Measurements from ENCODE around the gene CCDC177. TPM values are rescaled to one million over a fixed set of nuclear protein-coding genes. Genes with fewer than 3 reads are reported as not detected.

CCDC177 gene
- polyA plus RNA-seq, 3 donors: not detected

DNA sequence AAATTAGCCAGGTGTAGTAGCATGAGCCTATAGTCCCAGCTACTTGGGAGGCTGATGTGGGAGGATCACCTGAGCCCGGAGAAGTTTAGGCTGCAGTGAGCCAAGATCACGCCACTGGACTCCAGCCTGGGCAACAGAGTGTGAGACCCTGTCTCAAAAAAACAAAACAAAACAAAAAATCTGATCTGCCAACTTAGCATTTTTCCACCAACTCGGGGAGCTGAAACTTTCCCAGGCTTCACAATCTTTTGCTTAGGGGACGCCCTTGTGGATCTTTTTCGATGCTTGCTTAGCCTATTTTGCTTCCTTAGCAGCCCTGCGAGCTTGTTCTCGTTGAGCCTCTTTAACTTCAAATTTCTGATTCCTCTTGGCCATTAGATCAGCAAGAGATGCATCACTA is 13.8 kb downstream of the CCDC177 start:
- no peak overlapping the region for H3K27ac Mint-ChIP-seq
- H3K36me3 Mint-ChIP-seq: no peaks in the 10 kb centered on the region
- TF ChIP-seq, protein P1, sequence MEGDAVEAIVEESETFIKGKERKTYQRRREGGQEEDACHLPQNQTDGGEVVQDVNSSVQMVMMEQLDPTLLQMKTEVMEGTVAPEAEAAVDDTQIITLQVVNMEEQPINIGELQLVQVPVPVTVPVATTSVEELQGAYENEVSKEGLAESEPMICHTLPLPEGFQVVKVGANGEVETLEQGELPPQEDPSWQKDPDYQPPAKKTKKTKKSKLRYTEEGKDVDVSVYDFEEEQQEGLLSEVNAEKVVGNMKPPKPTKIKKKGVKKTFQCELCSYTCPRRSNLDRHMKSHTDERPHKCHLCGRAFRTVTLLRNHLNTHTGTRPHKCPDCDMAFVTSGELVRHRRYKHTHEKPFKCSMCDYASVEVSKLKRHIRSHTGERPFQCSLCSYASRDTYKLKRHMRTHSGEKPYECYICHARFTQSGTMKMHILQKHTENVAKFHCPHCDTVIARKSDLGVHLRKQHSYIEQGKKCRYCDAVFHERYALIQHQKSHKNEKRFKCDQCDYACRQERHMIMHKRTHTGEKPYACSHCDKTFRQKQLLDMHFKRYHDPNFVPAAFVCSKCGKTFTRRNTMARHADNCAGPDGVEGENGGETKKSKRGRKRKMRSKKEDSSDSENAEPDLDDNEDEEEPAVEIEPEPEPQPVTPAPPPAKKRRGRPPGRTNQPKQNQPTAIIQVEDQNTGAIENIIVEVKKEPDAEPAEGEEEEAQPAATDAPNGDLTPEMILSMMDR (IDR thresholded peaks at IDR 0.05): no peak
- Histone ChIP-seq H4K20me1 (ENCODE audit: insufficient read depth, low read length) (no peaks in the 10 kb centered on the region), H3K4me3 (replicated peaks in 1 of 3; ENCODE audit: low read depth in 2 of 3, low read length in 3 of 3) (no peak overlapping the region), H3K9me3 (replicated peaks in 1 of 2; ENCODE audit: control insufficient read depth in 1 of 2, insufficient read depth in 1 of 2, low read length in 2 of 2) (no peaks in the 10 kb centered on the region), H3K36me3 (replicated peaks in 1 of 2; ENCODE audit: control insufficient read depth in 1 of 2, insufficient read depth in 2 of 2, low read length in 2 of 2) (no peaks in the 10 kb centered on the region), H2AFZ (ENCODE audit: insufficient read depth, low read depth, low read length, poor library complexity, severe bottlenecking) (no peak overlapping the region), H3K79me2 (ENCODE audit: insufficient read depth, low read length) (no peaks in the 10 kb centered on the region), H3K4me2 (replicated peaks; ENCODE audit: extremely low read depth, low read length, poor library complexity, severe bottlenecking) (no peak overlapping the region), H3K4me1 (ENCODE audit: control insufficient read depth in 1 of 2, insufficient read depth in 2 of 2, low read length in 2 of 2) (no peaks in the 10 kb centered on the region), H3K27me3 (ENCODE audit: control insufficient read depth in 2 of 2, insufficient read depth in 2 of 2, low read length in 2 of 2) (peaks cover 25 to 40% of the 10 kb centered on the region in 2 donors), H3K27ac (ENCODE audit: low read depth in 1 of 2, low read length in 2 of 2) (no peak overlapping the region), H3K9ac (ENCODE audit: insufficient read depth, low read length, poor library complexity, severe bottlenecking) (no peak overlapping the region)
- H3K4me3 Mint-ChIP-seq: peak overlapping the region in 1 of 2 donors; percentile 53
- DNase-seq: no peak
- peaks cover 22 to 50% (median 39%) of the 10 kb centered on the region in 3 donors for H3K27me3 Mint-ChIP-seq (ENCODE audit: low read depth in 3 of 3)
- intact Hi-C loops (cut with micrococcal nuclease): no loop called here
- 83% methylated on average over 7 of the region's 7 CpGs for WGBS (ENCODE audit: insufficient coverage)
- no peaks in the 10 kb centered on the region for H3K4me1 Mint-ChIP-seq
- H3K9me3 Mint-ChIP-seq: no peaks in the 10 kb centered on the region

DNA sequence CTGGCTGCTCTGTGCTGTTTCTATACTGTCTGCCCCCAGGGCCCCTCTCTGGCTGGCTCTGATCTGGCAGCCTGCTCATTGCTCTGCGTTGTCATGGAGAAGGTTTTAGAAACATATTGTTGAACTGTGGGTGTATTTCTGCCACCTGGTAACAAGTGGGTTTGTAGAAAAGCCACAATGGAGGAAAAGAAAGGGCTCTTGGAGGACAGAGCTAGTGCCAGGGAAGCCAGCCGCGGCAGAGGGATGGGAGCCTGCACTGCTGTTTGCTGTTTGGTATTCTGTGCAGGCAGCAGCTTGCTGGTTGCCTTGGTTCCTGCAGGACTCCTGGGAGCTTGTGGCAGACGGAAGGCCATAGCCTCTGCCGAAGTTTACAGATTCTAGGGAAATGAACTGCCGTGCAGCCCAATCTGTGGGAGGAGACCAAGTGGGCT is 15.1 kb downstream of the CCDC177 start:
- intact Hi-C loops (cut with micrococcal nuclease): no loop called here
- no peak overlapping the region for H3K27ac ChIP-seq (ENCODE audit: low read depth in 1 of 2, low read length in 2 of 2)
- no peaks in the 10 kb centered on the region for H3K4me1 ChIP-seq (ENCODE audit: control insufficient read depth in 1 of 2, insufficient read depth in 2 of 2, low read length in 2 of 2)
- no peak overlapping the region for H3K4me3 ChIP-seq (replicated peaks in 1 of 3; ENCODE audit: low read depth in 2 of 3, low read length in 3 of 3)
- no peaks in the 10 kb centered on the region for H3K36me3 ChIP-seq (replicated peaks in 1 of 2; ENCODE audit: control insufficient read depth in 1 of 2, insufficient read depth in 2 of 2, low read length in 2 of 2)
- no peak overlapping the region for H3K4me3 Mint-ChIP-seq
- TF ChIP-seq, protein P1 (IDR thresholded peaks at IDR 0.05): no peak
- H3K9me3 ChIP-seq (replicated peaks in 1 of 2; ENCODE audit: control insufficient read depth in 1 of 2, insufficient read depth in 1 of 2, low read length in 2 of 2): no peaks in the 10 kb centered on the region
- no peaks in the 10 kb centered on the region for H3K4me1 Mint-ChIP-seq
- no peaks in the 10 kb centered on the region for H3K79me2 ChIP-seq (ENCODE audit: insufficient read depth, low read length)
- peaks cover 20 to 42% (median 39%) of the 10 kb centered on the region in 3 donors for H3K27me3 Mint-ChIP-seq (ENCODE audit: low read depth in 3 of 3)
- H2AFZ ChIP-seq (ENCODE audit: insufficient read depth, low read depth, low read length, poor library complexity, severe bottlenecking): no peak overlapping the region
- H3K36me3 Mint-ChIP-seq: no peaks in the 10 kb centered on the region
- no peak overlapping the region for H3K9ac ChIP-seq (ENCODE audit: insufficient read depth, low read length, poor library complexity, severe bottlenecking)
- H3K4me2 ChIP-seq (replicated peaks; ENCODE audit: extremely low read depth, low read length, poor library complexity, severe bottlenecking): no peak overlapping the region
- 62% methylated on average over 6 of the region's 6 CpGs for WGBS (ENCODE audit: insufficient coverage)
- no peaks in the 10 kb centered on the region for H4K20me1 ChIP-seq (ENCODE audit: insufficient read depth, low read length)
- DNase-seq: no peak
- peaks cover 20 to 39% of the 10 kb centered on the region in 2 donors for H3K27me3 ChIP-seq (ENCODE audit: control insufficient read depth in 2 of 2, insufficient read depth in 2 of 2, low read length in 2 of 2)
- H3K27ac Mint-ChIP-seq: no peak overlapping the region
- no peaks in the 10 kb centered on the region for H3K9me3 Mint-ChIP-seq
